GM19455 (cell line): ENCODE results near the gene SASH1.
"Not testable (repeated sequence)": the region's sequence is repeated elsewhere in the genome, so short reads cannot be mapped to it uniquely, and the experiment has no call there.

Experiments used
- ATAC-seq: cut with Tn5 transposase; IDR thresholded peaks from one replicate; pipeline ENCODE4 v1.9.1; 2021; ENCODE audit not compliant: unreplicated experiment

The SASH1 gene

DNA sequence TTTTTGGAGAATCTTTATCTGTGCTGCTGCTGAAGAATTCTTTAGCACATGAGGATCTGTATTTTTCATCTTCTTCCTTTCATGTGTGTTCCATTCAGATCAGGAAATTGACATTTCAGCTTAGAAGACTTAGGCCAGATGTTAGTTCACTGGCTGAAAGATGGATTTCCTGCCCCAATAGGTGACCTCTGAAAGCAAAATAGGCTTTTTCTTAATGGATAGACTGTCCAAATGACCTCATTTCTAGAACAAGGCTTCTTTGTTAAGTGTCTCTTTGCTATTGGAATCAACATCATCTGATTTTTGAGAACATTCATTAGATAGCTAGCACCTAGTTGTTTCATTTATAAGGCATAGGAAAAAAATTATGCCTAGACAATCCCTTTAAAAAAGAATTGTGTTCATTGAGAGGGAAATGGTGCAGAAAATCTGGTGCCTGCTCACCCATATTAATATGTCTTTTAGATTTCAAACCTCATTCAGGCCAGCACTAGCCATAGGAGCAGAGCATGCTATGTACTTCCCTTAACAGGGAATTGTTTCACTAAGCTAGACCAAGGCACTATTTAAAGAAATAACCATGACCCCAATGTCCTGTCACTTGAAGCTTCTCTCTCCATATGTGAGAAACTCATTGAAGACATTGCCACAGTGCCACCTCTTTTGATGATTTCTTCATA is 13.6 kb upstream of the SASH1 start:
- no peak for ATAC-seq

GRCh38 chr6:148329596-148330381 is 12.8 kb upstream of the SASH1 start:
- ATAC-seq, result no peak

DNA sequence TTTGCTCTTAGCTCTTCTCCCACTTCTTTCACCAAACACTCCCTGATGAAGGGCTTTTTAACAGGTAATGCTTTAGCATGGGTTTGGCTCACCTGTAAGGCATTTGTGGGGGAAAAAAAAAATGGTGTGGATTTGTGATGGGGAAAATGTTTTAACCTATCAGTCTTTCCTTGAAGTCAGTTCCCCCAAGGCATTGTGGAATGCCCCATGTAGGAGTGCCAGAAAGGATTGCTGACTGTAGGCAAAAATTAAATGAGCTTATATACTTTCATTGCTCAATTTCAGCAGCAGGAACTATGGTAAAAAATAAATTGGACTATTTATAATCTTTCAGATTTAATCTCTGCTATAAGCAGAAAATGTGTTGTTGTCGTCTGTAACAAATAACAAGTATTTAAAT is 10.6 kb upstream of the SASH1 start:
- ATAC-seq, result no peak

- ATAC-seq, result no peak
These were observed 5.7 kb upstream of the SASH1 start for GRCh38 chr6:148336901-148337300.

GRCh38 chr6:148339766-148340165 is 2.9 kb upstream of the SASH1 start:
- no peak for ATAC-seq

DNA sequence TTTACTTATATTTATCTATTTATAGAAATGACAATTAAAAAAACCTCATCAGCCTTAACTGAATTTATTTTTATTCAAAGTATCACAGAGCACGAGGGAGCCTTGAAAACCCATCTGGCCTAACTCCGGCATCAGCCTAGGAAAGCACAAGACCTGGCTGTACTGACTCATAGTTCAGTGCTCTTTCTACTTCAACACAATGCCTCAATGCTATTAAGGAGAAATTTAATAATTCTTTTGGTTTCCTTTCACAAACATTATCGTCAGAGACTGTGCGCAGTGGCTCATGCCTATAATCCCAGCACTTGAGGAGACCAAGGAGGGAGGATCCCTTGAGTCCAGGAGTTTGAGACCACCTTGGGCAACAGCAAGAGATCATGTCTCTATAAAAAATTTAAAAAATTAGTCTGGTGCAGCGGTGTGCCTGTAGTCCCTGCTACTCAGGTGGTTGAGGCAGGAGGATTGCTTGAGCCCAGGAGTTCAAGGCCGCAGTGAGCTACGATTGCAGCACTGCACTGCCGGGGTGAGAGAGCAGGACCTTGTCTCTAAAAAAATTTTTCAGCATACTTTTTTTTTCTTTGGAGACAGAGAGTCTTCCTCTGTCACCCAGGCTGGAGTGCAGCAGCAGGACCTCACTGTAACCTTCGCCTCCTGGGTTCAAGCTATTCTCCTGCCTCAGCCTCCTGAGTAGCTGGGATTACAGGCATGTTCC is 1.9 kb upstream of the SASH1 start:
- no peak for ATAC-seq

- ATAC-seq, result no peak
These were observed 613 bp upstream of the SASH1 start for GRCh38 chr6:148342100-148342349.

- ATAC-seq, result no peak
These were observed 577 bp downstream of the SASH1 start for GRCh38 chr6:148343047-148343782.

GRCh38 chr6:148345176-148345575 is 2.5 kb downstream of the SASH1 start:
- no peak for ATAC-seq

GRCh38 chr6:148345578-148345977 is 2.9 kb downstream of the SASH1 start:
- no peak for ATAC-seq

GRCh38 chr6:148346681-148347440 is 4.2 kb downstream of the SASH1 start:
- no peak for ATAC-seq

GRCh38 chr6:148347441-148348054 is 4.9 kb downstream of the SASH1 start:
- no peak for ATAC-seq

GRCh38 chr6:148348335-148348734 is 5.7 kb downstream of the SASH1 start:
- no peak for ATAC-seq

DNA sequence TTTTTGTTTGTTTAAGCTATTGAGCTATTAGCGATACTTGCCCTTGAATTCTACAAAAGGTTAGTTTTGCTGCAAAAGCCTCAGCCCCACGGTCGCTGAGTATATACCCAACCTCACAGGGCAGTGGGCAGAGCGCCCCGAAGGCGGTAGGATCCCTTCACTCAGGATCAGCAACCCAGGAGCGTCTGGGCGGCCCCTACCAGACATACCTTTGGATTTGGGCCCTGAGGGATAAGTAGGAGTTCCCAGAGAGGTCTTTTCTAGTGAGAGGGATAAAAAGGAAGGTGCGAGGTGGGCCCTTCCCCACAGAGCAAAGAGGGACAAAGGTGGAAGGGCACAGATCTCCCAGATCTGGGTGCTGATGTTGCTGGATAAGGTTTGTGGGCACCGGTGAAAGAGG is 6.1 kb downstream of the SASH1 start:
- ATAC-seq, result no peak

- no peak for ATAC-seq
These were observed 6.8 kb downstream of the SASH1 start for GRCh38 chr6:148349466-148349865.

DNA sequence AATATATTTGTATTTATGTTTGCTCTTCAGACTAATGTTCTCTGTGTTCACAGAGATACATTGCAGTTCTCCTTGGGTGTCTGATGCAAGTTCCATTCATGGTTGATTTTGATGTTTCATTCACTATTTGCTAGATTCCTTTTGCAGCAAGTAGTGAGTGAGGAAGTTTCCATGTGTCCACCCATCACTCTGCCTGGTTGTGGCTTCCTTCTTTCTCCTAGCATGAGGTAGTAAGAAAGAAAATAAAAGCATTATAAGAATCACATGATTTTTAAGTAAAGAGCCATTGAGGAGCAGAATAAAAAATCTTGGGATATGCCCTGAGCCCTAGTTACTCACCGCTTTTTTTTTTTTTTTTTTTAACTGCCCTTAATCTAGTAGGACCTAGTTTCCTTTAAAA is 8.7 kb downstream of the SASH1 start:
- no peak for ATAC-seq

DNA sequence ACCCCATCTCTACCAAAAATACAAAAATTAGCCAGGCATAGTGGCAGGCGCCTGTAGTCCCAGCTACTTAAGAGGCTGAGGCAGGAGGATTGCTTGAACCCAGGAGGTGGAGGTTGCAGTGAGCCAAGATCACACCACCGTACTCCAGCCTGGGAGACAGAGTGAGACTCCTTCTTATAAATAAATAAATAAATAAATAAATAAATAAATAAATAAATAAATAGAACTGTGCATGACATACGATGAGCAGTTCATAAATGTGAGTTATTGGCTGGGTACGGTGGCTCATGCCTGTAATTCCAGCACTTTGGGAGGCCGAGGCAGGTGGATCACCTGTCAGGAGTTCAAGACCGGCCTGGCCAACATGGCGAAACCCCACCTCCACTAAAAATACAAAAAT is 9.8 kb downstream of the SASH1 start:
- not testable (repeated sequence) for ATAC-seq

DNA sequence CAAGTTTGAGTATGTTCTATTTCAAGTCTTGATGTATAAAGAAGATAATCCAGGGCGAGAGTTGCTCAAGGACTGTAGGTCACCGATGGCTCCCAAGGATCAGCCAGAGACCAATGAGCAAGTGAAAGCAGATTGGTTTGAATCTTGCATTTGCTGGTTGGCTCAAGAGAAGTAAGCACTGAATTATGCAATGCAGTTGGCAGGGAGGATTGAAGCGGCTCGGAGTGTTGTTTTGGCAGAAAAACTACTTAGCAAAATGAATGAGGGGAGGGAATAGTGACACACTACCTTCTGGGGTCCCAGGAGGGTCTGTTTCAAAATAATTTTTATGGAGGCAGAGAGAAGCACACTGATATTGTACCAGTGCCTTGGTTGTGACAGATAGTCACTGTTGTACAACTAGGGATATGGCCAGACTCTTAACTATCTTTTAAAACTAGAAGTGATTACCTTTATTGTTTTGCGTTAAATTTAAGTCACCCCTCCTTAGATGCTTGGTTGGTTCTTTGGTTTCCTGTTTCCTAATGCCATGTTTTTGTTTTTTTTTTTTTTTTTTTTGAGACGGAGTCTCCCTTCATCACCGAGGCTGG is 15.7 kb downstream of the SASH1 start:
- no peak for ATAC-seq

DNA sequence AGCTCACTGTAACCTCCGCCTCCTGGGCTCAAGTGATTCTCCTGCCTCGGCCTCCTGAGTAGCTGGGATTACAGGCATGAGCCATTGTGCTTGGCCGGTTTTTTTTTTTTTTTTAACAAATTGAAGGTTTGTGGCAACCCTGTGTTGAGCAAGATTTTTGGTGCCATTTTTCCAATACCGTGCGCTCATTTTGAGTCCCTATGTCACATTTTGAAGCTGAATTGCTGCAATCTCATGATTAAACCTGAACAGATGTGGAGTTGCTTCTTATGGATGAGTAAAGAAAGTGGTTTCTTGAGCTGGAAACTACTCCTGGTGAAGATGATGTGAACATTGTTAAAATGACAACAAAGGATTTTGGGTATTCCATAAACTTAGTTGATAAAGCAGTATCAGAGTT is 16.6 kb downstream of the SASH1 start:
- no peak for ATAC-seq
